Heart left ventricle (tissue), 13 donors: Measurements from ENCODE around the gene ERP29.

ENCODE experiments used
- POLR2A ChIP-seq, 2 donors: fragments of 450-650 bp; IDR thresholded peaks; one replicate each; pipeline ENCODE4 v1.6.1; 2017; ENCODE audit warnings: antibody characterized with exemption in 2 of 2, mild to moderate bottlenecking in 2 of 2, moderate library complexity in 2 of 2
- TF ChIP-seq, protein P1 (sequence below), 12 donors: fragments of 200-600 bp; sonication (generic) in 4 of 12; IDR thresholded peaks; one replicate each; pipeline versions ENCODE4 v1.5.0 to v1.8.0; 2018 to 2022; ENCODE audit warnings: antibody characterized with exemption in 12 of 12, mild to moderate bottlenecking in 5 of 12
- donor health status: ischemic (EF 13 %, LVEDD 7.1; RV severe dilation, severe dysfunction).
- donor health status: DM: no; HTN: yes; CAD: no.
- donor health status: DM: no; HTN: no; CAD: no.
- donor health status: ischemic (EF 25% LVEDD 6.9; RV normal size, moderate dysfunction).
- donor health status: ischemic (EF 25% LVEDD 5.7; RV mildly dilated, moderate dysfunction).
- donor health status: ischemic (EF 35%, LVEDD 5.7; RV mildly dilated, moderate dysfunction).
- donor health status: nonischemic (EF 11% LVEDD 7.7; RV severe dilation, severe dysfunction).
- donor health status: DM: yes; HTN: yes; CAD: no.
- donor health status: PGD.
- donor health status: ischemic (EF 29% LVEDD 5.4; RV normal size, mild dysfunction).
- donor health status: nonischemic (EF 23%, LVEDD 6.1; RV moderate dilation, normal function).

DNA sequence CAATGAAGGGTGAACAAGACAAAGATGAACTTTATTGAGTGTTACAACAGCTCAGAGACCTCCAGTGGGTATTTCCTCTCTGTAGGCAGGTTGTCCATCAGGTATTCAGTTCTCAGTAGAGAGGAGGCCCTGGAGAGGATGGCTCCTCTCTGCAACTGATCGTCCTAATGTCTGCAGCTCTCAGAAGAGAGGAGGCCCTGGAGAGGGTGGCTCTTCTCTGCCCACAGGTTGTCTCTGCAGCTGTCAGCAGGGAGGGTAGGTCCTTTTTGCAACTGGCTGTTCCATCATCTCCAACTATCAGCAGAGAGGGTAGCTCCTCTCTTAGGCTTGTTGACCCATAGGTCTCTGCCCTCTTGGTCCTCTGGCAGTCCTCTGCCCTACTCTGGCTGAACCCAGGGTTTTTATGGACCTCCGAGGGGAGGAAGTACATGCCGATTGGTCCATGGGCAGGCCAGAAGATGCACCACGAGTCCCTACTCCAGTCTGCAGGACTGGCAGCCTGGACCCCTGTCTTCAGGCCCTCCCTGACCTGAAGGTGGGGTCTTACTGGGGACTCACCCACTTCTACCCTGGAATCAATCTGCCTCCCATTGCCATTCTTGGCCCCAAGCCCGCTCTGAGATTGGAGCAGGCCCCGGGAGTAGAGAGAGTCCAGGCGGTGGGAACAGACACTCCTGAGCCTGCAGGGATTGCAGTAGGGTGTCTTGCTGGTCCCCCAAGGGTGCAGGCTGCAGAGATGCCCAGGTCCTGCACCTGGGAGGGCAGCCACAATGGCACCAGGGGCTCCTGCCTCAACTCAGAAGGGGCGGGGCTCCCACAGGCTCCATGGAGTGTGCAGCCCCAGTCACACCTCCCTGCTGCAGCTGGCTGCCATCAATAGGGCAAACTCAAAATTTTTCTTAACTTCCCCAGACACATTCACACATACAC, 2.5 kb upstream of the ERP29 start:
- no peak for TF ChIP-seq POLR2A (IDR thresholded peaks at IDR 0.05)
- TF ChIP-seq, protein P1, sequence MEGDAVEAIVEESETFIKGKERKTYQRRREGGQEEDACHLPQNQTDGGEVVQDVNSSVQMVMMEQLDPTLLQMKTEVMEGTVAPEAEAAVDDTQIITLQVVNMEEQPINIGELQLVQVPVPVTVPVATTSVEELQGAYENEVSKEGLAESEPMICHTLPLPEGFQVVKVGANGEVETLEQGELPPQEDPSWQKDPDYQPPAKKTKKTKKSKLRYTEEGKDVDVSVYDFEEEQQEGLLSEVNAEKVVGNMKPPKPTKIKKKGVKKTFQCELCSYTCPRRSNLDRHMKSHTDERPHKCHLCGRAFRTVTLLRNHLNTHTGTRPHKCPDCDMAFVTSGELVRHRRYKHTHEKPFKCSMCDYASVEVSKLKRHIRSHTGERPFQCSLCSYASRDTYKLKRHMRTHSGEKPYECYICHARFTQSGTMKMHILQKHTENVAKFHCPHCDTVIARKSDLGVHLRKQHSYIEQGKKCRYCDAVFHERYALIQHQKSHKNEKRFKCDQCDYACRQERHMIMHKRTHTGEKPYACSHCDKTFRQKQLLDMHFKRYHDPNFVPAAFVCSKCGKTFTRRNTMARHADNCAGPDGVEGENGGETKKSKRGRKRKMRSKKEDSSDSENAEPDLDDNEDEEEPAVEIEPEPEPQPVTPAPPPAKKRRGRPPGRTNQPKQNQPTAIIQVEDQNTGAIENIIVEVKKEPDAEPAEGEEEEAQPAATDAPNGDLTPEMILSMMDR (IDR thresholded peaks at IDR 0.05), result no peak
